Prostate gland (tissue), 2 donors: ENCODE data around the gene COMMD6. TPM values are rescaled to one million over a fixed set of nuclear protein-coding genes. Genes with fewer than 3 reads are reported as not detected.

Experiments used
- DNase-seq: peaks from one replicate; pipeline ENCODE4 v3.0.0-alpha.2; 2019; ENCODE audit warnings: low spot score
- H3K27ac ChIP-seq, 2 donors: fragments of 200-600 bp; sonication (generic); 2 replicates each; pipeline ENCODE4 v1.5.1; 2017 to 2019
- H3K27me3 ChIP-seq: fragments of 200-600 bp; sonication (generic); replicated peaks from 2 replicates; pipeline ENCODE4 v1.5.1; 2019; ENCODE audit not compliant: insufficient read depth
- H3K36me3 ChIP-seq, 2 donors: fragments of 200-600 bp; sonication (generic); 1 replicate in 1 of 2; 2 replicates in 1 of 2; pipeline versions ENCODE4 v1.5.1 to v1.8.1; 2017 to 2019
- H3K4me1 ChIP-seq: fragments of 200-600 bp; sonication (generic); replicated peaks from 2 replicates; pipeline ENCODE4 v1.5.1; 2019
- H3K4me3 ChIP-seq, 2 donors: fragments of 200-600 bp; sonication (generic); 2 replicates each; pipeline ENCODE4 v1.5.1; 2017 to 2019
- H3K9me3 ChIP-seq: fragments of 200-600 bp; sonication (generic); 2 replicates; pipeline ENCODE4 v1.5.1; 2017
- CTCF ChIP-seq, 4 experiments: fragments of 200-600 bp in 2 of 4; fragments of 450-650 bp in 2 of 4; sonication (generic) in 2 of 4; IDR thresholded peaks; 1 replicate in 3 of 4; 2 replicates in 1 of 4; pipeline ENCODE4 v1.5.1; 2016 to 2019; ENCODE audit warnings: antibody characterized with exemption in 4 of 4, mild to moderate bottlenecking in 2 of 4, moderate library complexity in 2 of 4
- POLR2A ChIP-seq: fragments of 450-650 bp; IDR thresholded peaks from one replicate; pipeline ENCODE4 v1.6.1; 2016; ENCODE audit warnings: antibody characterized with exemption, mild to moderate bottlenecking
- POLR2AphosphoS5 ChIP-seq: sonication (generic); formaldehyde crosslinking; IDR thresholded peaks from one replicate; pipeline ENCODE4 v1.6.1; 2017; ENCODE audit warnings: antibody characterized with exemption
- WGBS: methylation state at CpG from one replicate; pipeline ENCODE4 v1.1.5; 2018; 5-methylcytosine and 5-hydroxymethylcytosine counted together
- intact Hi-C: fragments of 100-400 bp; cut with DNase I; formaldehyde crosslinking; loops from one replicate; pipeline ENCODE4 v1.14.2; 2022
- total RNA-seq, 2 donors: library from RNA; depleted of rRNA; stranded (reverse); fragments of >200 nt; gene quantifications; one replicate each; pipeline ENCODE4 v1.1.0, GENCODE V29; 2016

The COMMD6 gene
- total RNA-seq, 2 donors from 2014 or later, result 77.3 to 183 TPM

- no peaks in the 10 kb centered on the region for H3K27me3 ChIP-seq
Measured at GRCh38 chr13:75530549-75530961, 7.1 kb downstream of the COMMD6 start.

GRCh38 chr13:75521956-75522355, 15.7 kb downstream of the COMMD6 start:
- intact Hi-C loops, result no loop called here
- Histone ChIP-seq H3K4me1 (no peaks in the 10 kb centered on the region), H3K36me3 (no peaks in the 10 kb centered on the region), H3K4me3 (no peak overlapping the region), H3K27me3 (no peaks in the 10 kb centered on the region), H3K27ac (no peak overlapping the region), H3K9me3 (no peaks in the 10 kb centered on the region)
- TF ChIP-seq CTCF (IDR thresholded peaks at IDR 0.05) (no peak), POLR2A (no peak), POLR2AphosphoS5 (no peak)
- no peak for DNase-seq
- 88% methylated on average over 3 of the region's 3 CpGs for WGBS

More at GRCh38 chr13:75530549-75530961, 7.1 kb downstream of the COMMD6 start:
- H3K4me3 ChIP-seq, result no peak overlapping the region
- no peak for DNase-seq
- no peak overlapping the region for H3K27ac ChIP-seq
- H3K36me3 ChIP-seq, result no peaks in the 10 kb centered on the region
- intact Hi-C loops, result no loop called here
- no peaks in the 10 kb centered on the region for H3K9me3 ChIP-seq
- no peaks in the 10 kb centered on the region for H3K4me1 ChIP-seq
- no peak for TF ChIP-seq POLR2A
- no peak for TF ChIP-seq POLR2AphosphoS5

- H3K36me3 ChIP-seq, result no peaks in the 10 kb centered on the region
- H3K27ac ChIP-seq, result no peak overlapping the region
- 97% methylated on average over 26 of the region's 30 CpGs for WGBS
- no peak for TF ChIP-seq CTCF (IDR thresholded peaks at IDR 0.05)
- TF ChIP-seq POLR2A, result no peak
- no peak for TF ChIP-seq POLR2AphosphoS5
- H3K4me3 ChIP-seq, result no peak overlapping the region
- no peaks in the 10 kb centered on the region for H3K4me1 ChIP-seq
- DNase-seq, result no peak
- no peaks in the 10 kb centered on the region for H3K9me3 ChIP-seq
- H3K27me3 ChIP-seq, result no peaks in the 10 kb centered on the region
- intact Hi-C loops, result no loop called here
Measured at GRCh38 chr13:75518439-75519088, 19.1 kb downstream of the COMMD6 start.

DNA sequence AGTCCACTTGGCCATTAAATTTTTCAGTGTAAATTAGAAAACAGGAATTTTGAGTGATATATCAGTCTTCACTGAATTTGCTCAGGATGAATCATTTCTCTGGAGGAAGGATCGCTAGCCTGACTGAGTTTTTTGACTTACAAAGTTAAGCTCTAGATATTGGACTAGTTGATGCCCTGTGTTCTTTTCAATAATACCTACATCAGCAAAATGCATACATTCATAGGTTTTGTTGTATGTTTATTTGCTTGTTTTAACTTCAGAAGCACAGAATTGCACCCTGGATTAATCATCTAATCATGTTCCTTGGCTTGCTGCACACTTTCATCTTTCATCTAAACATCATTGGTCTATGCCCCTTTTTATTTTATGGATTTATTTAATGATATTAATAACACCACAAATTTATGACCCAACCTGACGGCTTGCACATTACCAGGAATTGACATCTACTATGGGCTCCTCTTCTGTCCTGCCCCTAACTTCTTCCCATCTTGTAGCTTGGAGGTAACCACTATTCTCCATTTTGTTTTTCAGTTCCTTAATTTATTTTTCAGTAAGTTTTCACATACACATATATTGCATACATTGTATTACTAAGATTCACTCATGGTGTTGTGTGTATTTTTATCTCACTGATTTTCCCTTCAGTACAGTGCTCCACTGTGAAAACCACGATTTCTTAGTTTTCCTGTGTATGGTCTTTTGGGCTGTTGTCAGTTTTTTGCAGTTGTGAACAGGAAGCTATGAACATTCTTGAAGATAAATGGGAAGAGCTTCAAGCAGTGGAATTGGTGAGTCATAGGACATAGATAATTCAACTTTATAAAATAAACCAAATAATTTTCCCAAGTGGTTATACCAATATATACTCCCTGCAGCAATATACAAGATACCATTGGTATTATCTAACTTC, 23.3 kb downstream of the COMMD6 start:
- DNase-seq, result no peak
- H3K27me3 ChIP-seq, result no peaks in the 10 kb centered on the region
- no peaks in the 10 kb centered on the region for H3K4me1 ChIP-seq
- 89% methylated on average over 3 of the region's 3 CpGs for WGBS
- intact Hi-C loops, result no loop called here
- H3K27ac ChIP-seq, result no peak overlapping the region
- no peak overlapping the region for H3K4me3 ChIP-seq
- no peaks in the 10 kb centered on the region for H3K9me3 ChIP-seq
- H3K36me3 ChIP-seq, result no peaks in the 10 kb centered on the region
- TF ChIP-seq CTCF (IDR thresholded peaks at IDR 0.05), result no peak
- no peak for TF ChIP-seq POLR2A
- no peak for TF ChIP-seq POLR2AphosphoS5

DNA sequence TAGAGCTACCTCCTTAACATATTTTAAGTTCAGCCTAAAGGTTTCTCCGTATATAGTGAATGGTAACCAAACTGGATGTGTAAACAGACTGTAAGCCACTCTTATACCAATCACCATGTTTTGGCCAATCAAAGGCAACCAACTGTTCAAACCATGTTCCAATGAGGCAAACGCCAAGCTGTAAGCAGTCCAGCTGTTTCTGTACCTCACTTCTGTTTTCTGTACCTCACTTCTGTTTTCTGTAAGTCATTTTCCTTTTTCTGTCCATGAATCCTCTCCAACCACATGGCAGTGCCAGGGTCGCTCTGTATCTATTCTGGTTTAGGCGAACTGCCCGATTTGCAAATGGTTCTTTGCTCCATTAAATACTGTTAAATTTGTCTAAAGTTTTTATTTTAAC, 24.4 kb downstream of the COMMD6 start:
- H3K4me3 ChIP-seq, result no peak overlapping the region
- DNase-seq, result no peak

More for the DNA sequence above, 24.4 kb downstream of the COMMD6 start:
- 94% methylated on average over 5 of the region's 5 CpGs for WGBS
- no peaks in the 10 kb centered on the region for H3K4me1 ChIP-seq
- TF ChIP-seq POLR2A (no peak), POLR2AphosphoS5 (no peak), CTCF (IDR thresholded peaks at IDR 0.05) (no peak)
- H3K27ac ChIP-seq, result no peak overlapping the region
- H3K9me3 ChIP-seq, result no peaks in the 10 kb centered on the region
- no peaks in the 10 kb centered on the region for H3K27me3 ChIP-seq
- no peaks in the 10 kb centered on the region for H3K36me3 ChIP-seq
- intact Hi-C loops, result no loop called here
